CD14-positive monocyte (primary cell): ENCODE data around the gene SPATA16. TPM values are rescaled to one million over a fixed set of nuclear protein-coding genes. Genes with fewer than 3 reads are reported as not detected.
A peak's percentile ranks its signal among the peaks of the same experiment; 100 is the strongest.

ENCODE experiments used
- DNase-seq, 3 donors: peaks; one replicate each; pipeline ENCODE4 v3.0.0-alpha.2; 2011 to 2022
- H2AFZ ChIP-seq: 2 replicates; pipeline ENCODE4 v1.6.0; 2012; ENCODE audit warnings: mild to moderate bottlenecking, low read depth, low read length, inconsistent platforms; ENCODE audit not compliant: insufficient read depth, poor library complexity, severe bottlenecking
- H3K27ac ChIP-seq, 2 donors: 1 replicate in 1 of 2; 2 replicates in 1 of 2; pipeline ENCODE4 v1.5.1; 2012 to 2013; ENCODE audit warnings: low read length in 2 of 2, control low read depth in 1 of 2, inconsistent platforms in 1 of 2, low read depth in 1 of 2, mild to moderate bottlenecking in 1 of 2
- H3K27me3 ChIP-seq, 2 donors: one replicate each; pipeline versions ENCODE4 v1.6.0 to v1.6.1; 2011 to 2013; ENCODE audit warnings: low read length in 2 of 2; ENCODE audit not compliant: control insufficient read depth in 2 of 2, insufficient read depth in 2 of 2
- H3K36me3 ChIP-seq, 2 donors: replicated peaks in 1 of 2; 1 replicate in 1 of 2; 2 replicates in 1 of 2; pipeline versions ENCODE4 v1.5.1 to v1.6.1; 2012 to 2013; ENCODE audit warnings: low read length in 2 of 2, control low read depth in 1 of 2, inconsistent platforms in 1 of 2, mild to moderate bottlenecking in 1 of 2; ENCODE audit not compliant: insufficient read depth in 2 of 2, control insufficient read depth in 1 of 2
- H3K4me1 ChIP-seq, 2 donors: 1 replicate in 1 of 2; 2 replicates in 1 of 2; pipeline versions ENCODE4 v1.5.1 to v1.6.1; 2012 to 2013; ENCODE audit warnings: low read length in 2 of 2, control low read depth in 1 of 2, inconsistent platforms in 1 of 2, mild to moderate bottlenecking in 1 of 2, moderate library complexity in 1 of 2; ENCODE audit not compliant: insufficient read depth in 2 of 2, control insufficient read depth in 1 of 2
- H3K4me2 ChIP-seq: replicated peaks from 2 replicates; pipeline ENCODE3; 2012; ENCODE audit warnings: low read length, moderate library complexity, mild to moderate bottlenecking; ENCODE audit not compliant: poor library complexity, severe bottlenecking; ENCODE audit errors: extremely low read depth
- H3K4me3 ChIP-seq, 3 experiments: fragments of 200-600 bp in 1 of 3; sonication (generic) in 1 of 3; replicated peaks in 1 of 3; 1 replicate in 2 of 3; 2 replicates in 1 of 3; pipeline ENCODE4 v1.5.1; 2011 to 2013; ENCODE audit warnings: low read length in 3 of 3, mild to moderate bottlenecking in 3 of 3, control low read depth in 2 of 3, low read depth in 2 of 3, inconsistent platforms in 1 of 3, moderate library complexity in 1 of 3
- H3K79me2 ChIP-seq: 2 replicates; pipeline ENCODE4 v1.6.0; 2012; ENCODE audit warnings: mild to moderate bottlenecking, control low read depth, inconsistent platforms, low read length, moderate library complexity; ENCODE audit not compliant: insufficient read depth
- H3K9ac ChIP-seq: 2 replicates; pipeline ENCODE4 v1.6.0; 2017; ENCODE audit warnings: low read length, mild to moderate bottlenecking; ENCODE audit not compliant: insufficient read depth, poor library complexity, severe bottlenecking
- H3K9me3 ChIP-seq, 2 donors: replicated peaks in 1 of 2; 1 replicate in 1 of 2; 2 replicates in 1 of 2; pipeline versions ENCODE4 v1.5.1 to v1.6.1; 2012 to 2013; ENCODE audit warnings: low read length in 2 of 2, control low read depth in 1 of 2; ENCODE audit not compliant: control insufficient read depth in 1 of 2, insufficient read depth in 1 of 2
- H4K20me1 ChIP-seq: 2 replicates; pipeline ENCODE4 v1.6.0; 2012; ENCODE audit warnings: mild to moderate bottlenecking, low read length, control low read depth, moderate library complexity; ENCODE audit not compliant: insufficient read depth
- H3K27ac Mint-ChIP-seq, 7 donors: one replicate each; pipeline ENCODE4 v1.8.0; 2020; ENCODE audit warnings: mild to moderate bottlenecking in 7 of 7, mixed read lengths in 7 of 7, moderate library complexity in 6 of 7, inconsistent platforms in 2 of 7
- H3K27me3 Mint-ChIP-seq, 3 donors: one replicate each; pipeline ENCODE4 v1.8.0; 2021 to 2022; ENCODE audit warnings: low read depth in 3 of 3, mild to moderate bottlenecking in 3 of 3, mixed read lengths in 3 of 3, moderate library complexity in 3 of 3, inconsistent platforms in 1 of 3
- H3K36me3 Mint-ChIP-seq, 2 donors: one replicate each; pipeline ENCODE4 v1.8.0; 2020; ENCODE audit warnings: mixed read lengths in 2 of 2, inconsistent platforms in 1 of 2, mild to moderate bottlenecking in 1 of 2
- H3K4me1 Mint-ChIP-seq: one replicate; pipeline ENCODE4 v1.8.0; 2020; ENCODE audit warnings: mild to moderate bottlenecking, mixed read lengths
- H3K4me3 Mint-ChIP-seq, 2 donors: one replicate each; pipeline ENCODE4 v1.8.0; 2020; ENCODE audit warnings: mild to moderate bottlenecking in 2 of 2, mixed read lengths in 2 of 2, moderate library complexity in 1 of 2
- H3K9me3 Mint-ChIP-seq, 7 donors: one replicate each; pipeline ENCODE4 v1.8.0; 2020 to 2022; ENCODE audit warnings: mixed read lengths in 7 of 7, mild to moderate bottlenecking in 6 of 7, moderate library complexity in 6 of 7, inconsistent platforms in 2 of 7
- CTCF ChIP-seq: fragments of 200-600 bp; IDR thresholded peaks from one replicate; pipeline ENCODE4 v1.8.0; 2022; ENCODE audit warnings: antibody characterized with exemption, mild to moderate bottlenecking
- WGBS: methylation state at CpG from one replicate; pipeline ENCODE4 v1.1.5; 2013; ENCODE audit warnings: missing lambda C conversion rate; ENCODE audit not compliant: insufficient coverage; 5-methylcytosine and 5-hydroxymethylcytosine counted together
- intact Hi-C, 2 donors: fragments of 100-400 bp; cut with micrococcal nuclease; formaldehyde crosslinking; loops; one replicate each; pipeline versions ENCODE4 v1.15.0 to v1.15.1; 2023
- polyA plus RNA-seq, 3 donors: library from polyadenylated mRNA; depleted of rRNA in 1 of 3; unstranded in 2 of 3; stranded (reverse) in 1 of 3; fragments of 300-500 nt in 2 of 3; fragments of >200 nt in 1 of 3; fragmentation: Illumina TruSeq in 2 of 3; gene quantifications; 1 replicate in 2 of 3; 2 replicates in 1 of 3; pipeline ENCODE4 v1.2.3, GENCODE V29; 2012 to 2021

SPATA16 gene
- polyA plus RNA-seq, 3 donors, result not detected

- H3K9me3 Mint-ChIP-seq, result peaks cover 6 to 14% (median 10%) of the 10 kb centered on the region in 7 donors
- Histone ChIP-seq H3K36me3 (no peaks in the 10 kb centered on the region), H4K20me1 (no peaks in the 10 kb centered on the region), H3K9ac (no peak overlapping the region), H3K27me3 (no peaks in the 10 kb centered on the region), H3K4me3 (no peak overlapping the region), H3K4me1 (no peaks in the 10 kb centered on the region), H3K27ac (peak overlapping the region in 1 of 2 donors; percentile 44), H3K4me2 (no peak overlapping the region), H2AFZ (peak overlapping the region; percentile 63), H3K79me2 (no peaks in the 10 kb centered on the region), H3K9me3 (peaks cover 0 to 9% of the 10 kb centered on the region in 2 donors)
- peak overlapping the region in 4 of 7 donors; percentile 41 to 78 (median 57) for H3K27ac Mint-ChIP-seq
- TF ChIP-seq CTCF, result no peak
- intact Hi-C loops, result no loop called here
- no CpG with 5 or more reads among the region's 4 CpGs for WGBS
- no peak overlapping the region for H3K4me3 Mint-ChIP-seq
- peaks cover 0 to 2% (median 0%) of the 10 kb centered on the region in 3 donors for H3K27me3 Mint-ChIP-seq
- DNase-seq, result peak; percentile 26 to 43 (median 27)
- H3K4me1 Mint-ChIP-seq, result peaks cover 8% of the 10 kb centered on the region
- H3K36me3 Mint-ChIP-seq, result no peaks in the 10 kb centered on the region
Observed at GRCh38 chr3:172846103-172846561, 294.9 kb downstream of the SPATA16 start.

GRCh38 chr3:172844428-172844827 is 296.6 kb downstream of the SPATA16 start:
- Mint-ChIP-seq H3K27ac (no peak overlapping the region), H3K4me3 (no peak overlapping the region), H3K4me1 (peaks cover 8% of the 10 kb centered on the region), H3K36me3 (no peaks in the 10 kb centered on the region), H3K27me3 (peaks cover 0 to 2% (median 0%) of the 10 kb centered on the region in 3 donors), H3K9me3 (peaks cover 6 to 14% (median 10%) of the 10 kb centered on the region in 7 donors)
- TF ChIP-seq CTCF, result no peak
- Histone ChIP-seq H4K20me1 (no peaks in the 10 kb centered on the region), H3K9me3 (peaks cover 0 to 9% of the 10 kb centered on the region in 2 donors), H3K4me1 (no peaks in the 10 kb centered on the region), H3K36me3 (no peaks in the 10 kb centered on the region), H3K79me2 (no peaks in the 10 kb centered on the region), H3K9ac (no peak overlapping the region), H3K4me3 (no peak overlapping the region), H2AFZ (no peak overlapping the region), H3K4me2 (no peak overlapping the region), H3K27ac (no peak overlapping the region), H3K27me3 (no peaks in the 10 kb centered on the region)
- DNase-seq, result no peak
- intact Hi-C loops, result no loop called here
- WGBS, result 100% methylated on average over 3 of the region's 4 CpGs
